ENCODE results near the gene PSD2.
A peak's percentile ranks its signal among the peaks of the same experiment; 100 is the strongest.
"Not testable (repeated sequence)": the region's sequence is repeated elsewhere in the genome, so short reads cannot be mapped to it uniquely, and the experiment has no call there.

Gene PSD2

DNA sequence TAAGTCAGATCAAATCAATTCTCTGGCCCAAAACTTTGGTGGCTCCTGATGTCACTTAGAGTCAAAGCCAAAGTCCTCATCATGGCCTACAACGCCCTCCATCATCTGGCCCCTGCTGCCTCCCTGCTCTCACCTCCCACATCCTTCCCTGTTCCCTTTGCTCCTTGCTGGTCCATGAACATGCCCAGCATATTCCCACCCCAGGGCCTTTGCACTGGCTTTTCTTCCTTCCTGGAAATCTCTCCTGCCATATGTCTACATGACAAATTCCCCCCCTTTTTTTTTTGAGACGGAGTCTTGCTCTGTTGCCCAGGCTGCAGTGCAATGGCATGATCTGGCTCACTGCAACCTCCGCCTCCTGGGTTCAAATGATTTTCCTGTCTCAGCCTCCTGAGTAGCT is 11.1 kb upstream of the PSD2 start:
- TF ChIP-seq, protein P1, sequence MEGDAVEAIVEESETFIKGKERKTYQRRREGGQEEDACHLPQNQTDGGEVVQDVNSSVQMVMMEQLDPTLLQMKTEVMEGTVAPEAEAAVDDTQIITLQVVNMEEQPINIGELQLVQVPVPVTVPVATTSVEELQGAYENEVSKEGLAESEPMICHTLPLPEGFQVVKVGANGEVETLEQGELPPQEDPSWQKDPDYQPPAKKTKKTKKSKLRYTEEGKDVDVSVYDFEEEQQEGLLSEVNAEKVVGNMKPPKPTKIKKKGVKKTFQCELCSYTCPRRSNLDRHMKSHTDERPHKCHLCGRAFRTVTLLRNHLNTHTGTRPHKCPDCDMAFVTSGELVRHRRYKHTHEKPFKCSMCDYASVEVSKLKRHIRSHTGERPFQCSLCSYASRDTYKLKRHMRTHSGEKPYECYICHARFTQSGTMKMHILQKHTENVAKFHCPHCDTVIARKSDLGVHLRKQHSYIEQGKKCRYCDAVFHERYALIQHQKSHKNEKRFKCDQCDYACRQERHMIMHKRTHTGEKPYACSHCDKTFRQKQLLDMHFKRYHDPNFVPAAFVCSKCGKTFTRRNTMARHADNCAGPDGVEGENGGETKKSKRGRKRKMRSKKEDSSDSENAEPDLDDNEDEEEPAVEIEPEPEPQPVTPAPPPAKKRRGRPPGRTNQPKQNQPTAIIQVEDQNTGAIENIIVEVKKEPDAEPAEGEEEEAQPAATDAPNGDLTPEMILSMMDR (IDR thresholded peaks at IDR 0.05; ENCODE audit: extremely low read depth, missing control alignments): no peak

DNA sequence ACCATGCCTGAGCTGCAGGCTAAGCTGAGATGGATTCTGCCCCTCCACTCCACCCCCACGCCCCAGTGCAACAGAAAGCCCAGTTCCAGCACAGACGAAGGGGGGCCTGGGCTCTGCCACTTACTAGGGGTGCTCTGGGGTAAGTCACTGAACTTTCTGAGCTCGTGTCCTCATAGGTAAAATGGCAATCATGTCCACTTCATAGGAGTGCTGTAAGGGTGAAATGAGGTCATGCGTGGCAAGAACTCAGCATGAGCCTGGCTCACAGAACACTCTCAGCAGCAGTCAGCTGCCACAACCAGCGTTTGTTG is 8.4 kb upstream of the PSD2 start:
- no peak for DNase-seq (ENCODE audit: low spot score)
- TF ChIP-seq, protein P1 (IDR thresholded peaks at IDR 0.05; ENCODE audit: extremely low read depth, missing control alignments): no peak

More for the DNA sequence above, 11.1 kb upstream of the PSD2 start:
- DNase-seq (ENCODE audit: low spot score): no peak

DNA sequence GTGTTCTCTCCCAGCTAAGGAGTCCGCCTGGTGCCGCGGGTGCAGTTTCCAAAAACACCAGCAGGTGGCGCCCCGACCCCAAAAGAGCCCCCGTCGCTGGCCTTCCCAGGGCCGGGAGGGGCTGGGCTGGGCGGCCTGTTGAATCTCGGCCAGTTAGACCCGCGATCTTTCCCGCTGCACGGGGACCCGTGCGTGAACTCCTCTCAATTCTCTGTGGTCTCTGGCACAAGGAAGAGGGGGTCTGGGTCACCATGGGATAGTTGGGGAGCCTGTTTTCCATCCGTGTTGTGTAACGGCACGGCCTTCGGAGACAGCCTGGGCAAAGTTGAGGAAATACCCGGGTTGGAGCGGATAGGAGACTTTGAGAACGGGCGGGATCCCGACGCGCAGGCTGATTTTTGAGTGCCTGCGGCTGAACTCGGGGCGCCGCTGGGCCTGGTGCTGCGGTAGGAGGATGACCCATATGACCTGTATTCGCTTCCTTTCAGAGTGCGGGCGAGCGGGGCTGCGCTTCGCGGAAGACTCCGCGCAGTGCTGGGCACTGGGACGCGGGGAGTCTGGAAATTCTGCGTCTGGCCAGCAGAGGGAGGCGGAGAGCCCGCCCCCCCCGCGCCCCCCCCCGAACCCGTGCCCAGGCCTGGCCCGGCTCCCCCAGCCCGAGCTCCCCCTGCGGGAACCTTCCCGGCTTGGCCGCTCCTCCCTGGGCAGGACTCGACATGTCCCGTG is 7.9 kb upstream of the PSD2 start:
- TF ChIP-seq, protein P1 (IDR thresholded peaks at IDR 0.05; ENCODE audit: extremely low read depth, missing control alignments): peak; percentile 93
- peak; percentile 96 for DNase-seq (ENCODE audit: low spot score)

DNA sequence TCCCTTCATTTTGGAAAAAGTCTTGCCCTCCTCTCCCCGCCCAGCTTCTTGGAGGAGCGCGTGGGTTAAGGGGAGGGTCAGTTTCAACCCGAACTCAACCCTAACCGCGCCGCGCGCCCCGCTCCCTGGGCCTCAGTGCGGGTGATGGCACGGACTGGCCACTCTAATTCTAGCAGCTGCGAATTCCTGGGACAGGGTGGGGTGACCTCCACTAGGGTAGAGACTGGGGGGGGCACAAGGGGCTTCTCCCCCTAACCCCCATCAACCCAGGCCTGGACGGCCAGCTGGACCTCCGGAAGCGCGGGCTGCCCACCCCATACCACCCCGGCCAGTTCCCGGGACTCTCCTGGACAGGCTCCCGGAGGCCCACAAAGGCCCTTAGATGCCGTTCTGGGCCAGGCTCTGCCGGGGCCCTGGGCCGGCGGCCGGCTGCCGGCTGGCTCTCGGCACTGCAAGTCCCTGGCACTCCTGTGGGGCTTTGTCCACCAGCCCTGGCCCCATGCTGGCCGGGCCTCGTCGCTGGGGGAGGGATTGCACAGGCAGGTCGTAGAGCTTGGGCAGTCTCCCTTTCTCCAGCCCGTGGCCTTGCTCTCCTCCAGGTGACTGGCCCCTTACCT is 7.2 kb upstream of the PSD2 start:
- DNase-seq (ENCODE audit: low spot score): no peak
- TF ChIP-seq, protein P1 (IDR thresholded peaks at IDR 0.05; ENCODE audit: extremely low read depth, missing control alignments): no peak

DNA sequence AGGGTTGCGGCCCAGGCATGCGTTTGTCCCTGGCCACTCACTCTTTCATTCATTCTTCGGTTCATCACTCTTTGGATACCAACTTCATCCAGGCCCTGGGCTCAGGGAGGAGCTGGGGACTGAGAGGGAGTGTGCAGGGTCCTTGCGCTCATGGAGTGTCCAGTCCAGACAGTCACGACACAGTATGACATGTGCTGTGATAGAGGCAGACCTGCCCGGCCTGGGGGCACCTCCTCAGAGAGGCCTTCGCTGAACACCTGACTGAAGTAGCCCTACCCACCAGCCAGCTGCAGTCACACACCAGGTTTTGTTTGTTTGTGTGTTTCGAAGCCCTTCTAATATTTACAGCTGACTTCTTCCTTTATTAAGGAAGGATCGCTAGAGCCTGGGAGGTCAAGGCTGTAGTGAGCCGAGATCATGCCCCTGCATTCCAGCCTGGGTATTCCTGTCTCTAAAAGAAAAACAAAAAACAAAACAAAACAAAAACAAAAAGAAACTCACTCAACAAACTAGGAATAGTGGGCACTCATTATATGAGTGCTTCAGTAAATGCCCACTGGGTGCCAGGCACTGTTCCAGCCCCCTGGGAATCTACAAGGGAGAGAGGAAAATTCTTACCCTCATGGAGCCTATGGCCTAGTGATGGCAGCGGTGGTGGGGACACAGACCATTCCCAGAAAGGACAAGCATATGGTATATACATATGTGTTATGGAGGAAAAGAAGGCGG is 6.3 kb upstream of the PSD2 start:
- TF ChIP-seq, protein P1 (IDR thresholded peaks at IDR 0.05; ENCODE audit: extremely low read depth, missing control alignments): no peak
- no peak for DNase-seq (ENCODE audit: low spot score)

DNA sequence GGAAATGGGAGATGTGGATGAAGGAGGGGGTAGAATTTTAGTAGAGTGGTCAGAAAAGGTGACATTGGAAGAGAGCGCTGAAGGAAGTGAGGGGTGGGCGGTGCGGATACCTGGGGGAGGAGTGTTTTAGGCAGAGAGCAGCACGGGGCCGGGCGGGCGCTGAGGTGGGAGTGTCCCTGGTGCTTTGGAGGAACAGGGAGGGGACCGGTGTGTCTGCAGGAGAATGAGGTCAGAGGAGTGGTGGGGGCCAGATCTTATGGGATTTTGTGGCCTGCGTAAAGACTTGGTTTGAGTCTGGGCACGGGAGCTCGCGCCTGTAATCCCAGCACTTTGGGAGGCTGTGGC is 5.8 kb upstream of the PSD2 start:
- DNase-seq (ENCODE audit: low spot score): no peak
- TF ChIP-seq, protein P1 (IDR thresholded peaks at IDR 0.05; ENCODE audit: extremely low read depth, missing control alignments): no peak

DNA sequence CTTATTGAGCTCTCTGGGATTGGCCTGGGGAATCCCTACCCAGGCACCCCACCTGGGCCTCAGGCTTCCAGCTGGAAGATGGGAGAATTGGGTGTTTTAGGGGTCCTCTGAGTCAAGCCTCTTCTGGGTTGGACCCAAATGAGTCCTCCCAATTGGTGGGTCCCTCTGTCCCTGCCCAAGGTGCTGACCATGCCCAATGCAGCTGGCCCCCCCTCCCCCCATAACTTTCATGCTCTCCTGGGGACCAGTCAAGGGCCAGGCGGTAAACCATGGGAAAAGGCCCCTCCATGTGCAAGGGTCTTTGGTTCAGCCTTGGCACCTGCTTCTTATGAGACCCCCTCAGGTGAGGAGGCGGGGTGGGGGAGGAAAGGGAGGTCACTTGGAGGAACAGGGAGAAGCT is 3.4 kb upstream of the PSD2 start:
- DNase-seq (ENCODE audit: low spot score): no peak
- TF ChIP-seq, protein P1 (IDR thresholded peaks at IDR 0.05; ENCODE audit: extremely low read depth, missing control alignments): no peak

DNA sequence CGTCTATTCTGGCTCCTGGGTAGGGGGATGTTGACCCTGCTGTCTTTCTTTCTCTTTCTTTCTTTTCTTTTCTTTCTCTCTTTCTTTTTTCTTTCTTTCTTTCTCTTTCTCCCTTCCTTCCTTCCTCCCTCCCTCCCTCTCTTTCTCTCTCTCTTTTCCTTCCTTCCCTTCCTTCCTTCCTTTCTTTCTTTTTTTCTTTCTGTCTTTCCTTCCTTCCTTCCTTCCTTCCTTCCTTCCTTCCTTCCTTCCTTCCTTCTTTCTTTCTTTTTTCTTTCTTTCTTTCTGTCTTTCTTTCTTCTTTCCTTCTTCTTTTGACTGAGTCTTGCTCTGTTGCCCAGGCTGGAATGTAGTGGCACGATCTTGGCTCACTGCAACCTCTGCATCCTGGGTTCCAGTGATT is 3.0 kb upstream of the PSD2 start:
- DNase-seq (ENCODE audit: low spot score): not testable (repeated sequence)
